CD4-positive, alpha-beta T cell (primary cell): ENCODE data around the gene PARVB. TPM values are rescaled to one million over a fixed set of nuclear protein-coding genes. Genes with fewer than 3 reads are reported as not detected.

Experiments
- ATAC-seq: fragments of 200-7000 bp; cut with Tn5 transposase; one replicate; pipeline ENCODE4 v1.10.0; 2022; ENCODE audit warnings: mild to moderate bottlenecking; ENCODE audit not compliant: poor library complexity
- CTCF ChIA-PET: fragments of 350-600 bp; sonication (Branson Sonifier 250); formaldehyde crosslinking; loops from one replicate; lab custom pipeline; 2021; ENCODE audit warnings: antibody characterized with exemption, inconsistent platforms; lab: Charles Lee
- POLR2A ChIA-PET: fragments of 350-600 bp; sonication (Branson Sonifier 250); formaldehyde crosslinking; loops from one replicate; lab custom pipeline; 2021; ENCODE audit warnings: antibody characterized with exemption, inconsistent platforms; lab: Charles Lee
- DNase-seq, 14 experiments: peaks; one replicate each; pipeline ENCODE4 v3.0.0-alpha.2; 2013 to 2020; ENCODE audit warnings: mixed read lengths in 2 of 14
- H3K27ac ChIP-seq, 2 donors: one replicate each; pipeline versions ENCODE4 v1.5.1 to v1.7.0; 2013; ENCODE audit warnings: low read length in 2 of 2, low read depth in 1 of 2, mild to moderate bottlenecking in 1 of 2
- H3K27me3 ChIP-seq, 2 experiments: 1 replicate in 1 of 2; 2 replicates in 1 of 2; pipeline versions ENCODE4 v1.6.1 to v1.7.0; 2013; ENCODE audit warnings: low read length in 2 of 2, control low read depth in 1 of 2, mild to moderate bottlenecking in 1 of 2, moderate library complexity in 1 of 2; ENCODE audit not compliant: insufficient read depth in 2 of 2, control insufficient read depth in 1 of 2
- H3K36me3 ChIP-seq: one replicate; pipeline ENCODE4 v1.6.1; 2013; ENCODE audit warnings: low read length, control low read depth; ENCODE audit not compliant: insufficient read depth
- H3K4me1 ChIP-seq: one replicate; pipeline ENCODE4 v1.6.1; 2013; ENCODE audit warnings: low read length, control low read depth; ENCODE audit not compliant: insufficient read depth
- H3K4me3 ChIP-seq: one replicate; pipeline ENCODE4 v1.5.1; 2013; ENCODE audit warnings: mild to moderate bottlenecking, low read length, moderate library complexity
- H3K9me3 ChIP-seq, 2 experiments: 1 replicate in 1 of 2; 2 replicates in 1 of 2; pipeline versions ENCODE4 v1.6.1 to v1.7.0; 2013; ENCODE audit warnings: low read length in 2 of 2, mild to moderate bottlenecking in 2 of 2, control low read depth in 1 of 2, moderate library complexity in 1 of 2; ENCODE audit not compliant: control insufficient read depth in 1 of 2, insufficient read depth in 1 of 2
- H3K27ac Mint-ChIP-seq: one replicate; pipeline ENCODE4 v1.8.0; 2020; ENCODE audit warnings: mixed read lengths
- H3K27me3 Mint-ChIP-seq: one replicate; pipeline ENCODE4 v1.8.0; 2021; ENCODE audit warnings: mixed read lengths
- H3K36me3 Mint-ChIP-seq: one replicate; pipeline ENCODE4 v1.8.0; 2021; ENCODE audit warnings: low read depth, mixed read lengths
- H3K4me1 Mint-ChIP-seq: one replicate; pipeline ENCODE4 v1.8.0; 2021; ENCODE audit warnings: low read depth, mixed read lengths
- H3K4me3 Mint-ChIP-seq: one replicate; pipeline ENCODE4 v1.8.0; 2020; ENCODE audit warnings: mild to moderate bottlenecking, mixed read lengths
- H3K9me3 Mint-ChIP-seq: one replicate; pipeline ENCODE4 v1.8.0; 2020; ENCODE audit warnings: mixed read lengths
- intact Hi-C, 2 experiments: fragments of 100-400 bp; cut with DNase I in 1 of 2; cut with micrococcal nuclease in 1 of 2; formaldehyde crosslinking; loops; one replicate each; pipeline versions ENCODE4 v1.15.1 to v1.9.0; 2023 to 2025; cut with DNase I, micrococcal nuclease
- total RNA-seq, 174 experiments: library from RNA in 2 of 174; stranded (reverse) in 2 of 174; gene quantifications; one replicate each; pipeline ENCODE4 v1.2.3 and lab custom pipeline; 2021 to 2026
- TF ChIP-seq, protein P1 (sequence below): fragments of 200-600 bp; IDR thresholded peaks from one replicate; pipeline ENCODE4 v1.8.0; 2022; ENCODE audit warnings: antibody characterized with exemption, mild to moderate bottlenecking

Gene PARVB
- total RNA-seq, 2 experiments from 2014 or later = 6.2 to 6.4 TPM

DNA sequence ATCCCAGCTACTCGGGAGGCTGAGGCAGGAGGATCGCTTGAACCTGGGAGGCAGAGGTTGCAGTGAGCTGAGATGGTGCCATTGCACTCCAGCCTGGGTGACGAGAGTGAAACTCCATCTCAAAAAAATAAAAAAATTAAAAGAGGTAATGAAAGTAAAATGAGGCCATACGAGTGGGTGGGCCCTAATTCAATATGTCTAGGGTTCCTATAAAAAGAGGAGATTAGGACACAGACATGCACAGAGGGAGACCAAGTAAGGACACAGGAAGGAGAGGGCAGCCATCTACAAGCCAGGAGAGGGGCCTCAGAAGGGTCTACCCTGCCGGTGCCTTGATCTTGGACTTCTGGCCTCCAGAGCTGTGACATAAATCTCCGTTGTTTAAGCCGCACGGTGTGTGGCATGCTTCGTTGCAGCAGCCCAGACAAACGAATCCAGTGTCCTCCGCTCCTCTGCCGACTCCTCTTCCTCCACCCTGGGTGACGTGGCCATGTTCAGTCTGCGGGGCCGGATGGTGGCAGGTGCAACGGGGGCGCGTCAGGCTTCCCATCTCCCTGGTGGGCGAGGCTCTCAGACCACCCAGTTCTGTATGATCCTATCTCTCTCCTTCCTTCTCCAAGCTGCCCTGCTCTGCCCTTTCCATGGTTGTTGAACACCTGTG is 105.0 kb downstream of the PARVB start:
- TF ChIP-seq, protein P1, sequence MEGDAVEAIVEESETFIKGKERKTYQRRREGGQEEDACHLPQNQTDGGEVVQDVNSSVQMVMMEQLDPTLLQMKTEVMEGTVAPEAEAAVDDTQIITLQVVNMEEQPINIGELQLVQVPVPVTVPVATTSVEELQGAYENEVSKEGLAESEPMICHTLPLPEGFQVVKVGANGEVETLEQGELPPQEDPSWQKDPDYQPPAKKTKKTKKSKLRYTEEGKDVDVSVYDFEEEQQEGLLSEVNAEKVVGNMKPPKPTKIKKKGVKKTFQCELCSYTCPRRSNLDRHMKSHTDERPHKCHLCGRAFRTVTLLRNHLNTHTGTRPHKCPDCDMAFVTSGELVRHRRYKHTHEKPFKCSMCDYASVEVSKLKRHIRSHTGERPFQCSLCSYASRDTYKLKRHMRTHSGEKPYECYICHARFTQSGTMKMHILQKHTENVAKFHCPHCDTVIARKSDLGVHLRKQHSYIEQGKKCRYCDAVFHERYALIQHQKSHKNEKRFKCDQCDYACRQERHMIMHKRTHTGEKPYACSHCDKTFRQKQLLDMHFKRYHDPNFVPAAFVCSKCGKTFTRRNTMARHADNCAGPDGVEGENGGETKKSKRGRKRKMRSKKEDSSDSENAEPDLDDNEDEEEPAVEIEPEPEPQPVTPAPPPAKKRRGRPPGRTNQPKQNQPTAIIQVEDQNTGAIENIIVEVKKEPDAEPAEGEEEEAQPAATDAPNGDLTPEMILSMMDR = no peak
- Histone ChIP-seq H3K27ac (no peak overlapping the region), H3K9me3 (peaks cover 17 to 29% of the 10 kb centered on the region in 2 experiments), H3K4me3 (no peak overlapping the region), H3K4me1 (peaks cover 3% of the 10 kb centered on the region), H3K27me3 (no peaks in the 10 kb centered on the region), H3K36me3 (peaks cover 7% of the 10 kb centered on the region)
- DNase-seq (no peak), ATAC-seq (no peak)
- CTCF ChIA-PET = no interaction called here
- H3K9me3 Mint-ChIP-seq = peaks cover 12% of the 10 kb centered on the region
- no peak overlapping the region for H3K4me3 Mint-ChIP-seq
- H3K36me3 Mint-ChIP-seq = peaks cover 28% of the 10 kb centered on the region
- POLR2A ChIA-PET = no interaction called here
- H3K27ac Mint-ChIP-seq = no peak overlapping the region
- no peaks in the 10 kb centered on the region for H3K4me1 Mint-ChIP-seq
- no peaks in the 10 kb centered on the region for H3K27me3 Mint-ChIP-seq
- intact Hi-C loops = no loop called here

DNA sequence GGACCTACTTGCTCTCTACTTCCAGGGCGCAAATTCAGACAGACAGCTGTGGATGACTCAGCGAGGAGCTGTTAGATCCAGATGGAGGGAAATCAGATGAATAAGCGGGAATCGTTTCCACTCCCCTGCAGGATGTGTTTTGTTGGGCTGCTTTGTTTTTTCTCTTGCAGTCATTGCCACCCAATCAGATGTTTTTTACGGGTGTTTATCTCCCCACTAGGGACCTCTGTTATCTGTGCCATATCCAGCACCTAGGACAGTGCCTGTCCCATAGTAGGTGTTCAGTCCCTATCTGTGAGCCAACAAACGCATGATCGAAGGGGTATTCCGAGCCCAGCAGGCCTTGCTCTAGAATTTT is 105.5 kb downstream of the PARVB start:
- Histone ChIP-seq H3K36me3 (peaks cover 7% of the 10 kb centered on the region), H3K27ac (no peak overlapping the region), H3K9me3 (peaks cover 17 to 29% of the 10 kb centered on the region in 2 experiments), H3K27me3 (no peaks in the 10 kb centered on the region), H3K4me1 (peaks cover 6% of the 10 kb centered on the region), H3K4me3 (no peak overlapping the region)
- Mint-ChIP-seq H3K36me3 (peaks cover 27% of the 10 kb centered on the region), H3K27me3 (no peaks in the 10 kb centered on the region), H3K4me3 (no peak overlapping the region), H3K9me3 (peaks cover 12% of the 10 kb centered on the region), H3K27ac (no peak overlapping the region), H3K4me1 (no peaks in the 10 kb centered on the region)
- POLR2A ChIA-PET = no interaction called here
- ATAC-seq (no peak), DNase-seq (no peak)
- intact Hi-C loops = no loop called here
- CTCF ChIA-PET = no interaction called here
- TF ChIP-seq, protein P1 = no peak

DNA sequence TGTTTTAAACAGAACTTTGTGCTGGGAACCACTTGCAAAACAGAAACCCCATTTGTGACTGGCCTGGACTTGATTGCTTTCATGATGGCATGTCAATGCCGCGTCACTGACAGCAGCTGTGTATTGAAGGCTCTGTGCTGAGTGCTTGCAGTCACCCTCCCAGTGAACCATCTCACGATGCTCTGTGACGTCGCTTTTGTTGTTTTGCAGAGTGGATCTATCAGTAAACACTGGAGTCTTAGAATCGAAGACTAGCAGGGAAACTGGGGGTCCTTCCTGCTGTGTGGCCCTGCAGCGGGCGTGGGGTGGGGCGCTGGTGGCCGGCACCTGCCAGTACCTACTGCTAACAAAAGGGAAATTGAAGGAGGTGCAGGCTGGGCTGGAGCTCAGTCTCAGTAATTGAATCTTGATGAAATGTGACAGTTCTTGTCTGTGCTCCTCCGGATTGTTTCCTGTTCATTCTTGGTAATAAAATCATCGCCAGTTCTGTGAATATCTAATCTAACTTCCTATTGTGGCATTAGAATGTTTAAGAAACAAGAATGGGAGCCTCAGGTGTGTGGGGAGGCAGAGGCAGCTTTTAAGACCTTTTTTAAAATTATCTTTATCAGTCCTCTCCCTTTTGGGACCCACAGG is 106.1 kb downstream of the PARVB start:
- intact Hi-C loops = no loop called here
- Histone ChIP-seq H3K27ac (no peak overlapping the region), H3K4me1 (peaks cover 6% of the 10 kb centered on the region), H3K36me3 (peaks cover 9% of the 10 kb centered on the region), H3K4me3 (no peak overlapping the region), H3K9me3 (peaks cover 17 to 29% of the 10 kb centered on the region in 2 experiments), H3K27me3 (no peaks in the 10 kb centered on the region)
- H3K27ac Mint-ChIP-seq = no peak overlapping the region
- H3K9me3 Mint-ChIP-seq = peaks cover 9% of the 10 kb centered on the region
- no peak overlapping the region for H3K4me3 Mint-ChIP-seq
- H3K36me3 Mint-ChIP-seq = peaks cover 21% of the 10 kb centered on the region
- CTCF ChIA-PET = no interaction called here
- TF ChIP-seq, protein P1 = no peak
- no peak for ATAC-seq
- no peaks in the 10 kb centered on the region for H3K4me1 Mint-ChIP-seq
- DNase-seq = no peak
- no peaks in the 10 kb centered on the region for H3K27me3 Mint-ChIP-seq
- POLR2A ChIA-PET = no interaction called here
